CD4-positive, CD25-positive, alpha-beta regulatory T cell (primary cell): ENCODE results near the gene PITX1. TPM values are rescaled to one million over a fixed set of nuclear protein-coding genes. Genes with fewer than 3 reads are reported as not detected.

Experiments used
- ATAC-seq, 2 donors: fragments of 150-1000 bp; cut with Tn5 transposase; one replicate each; pipeline ENCODE4 v1.10.0; 2021; ENCODE audit warnings: low read depth in 2 of 2, moderate number of reproducible peaks in 2 of 2, moderate library complexity in 1 of 2
- DNase-seq, 3 donors: peaks; one replicate each; pipeline versions ENCODE4 v3.0.0 to v3.0.0-alpha.2; 2012 to 2022; ENCODE audit warnings: mixed read lengths in 1 of 3
- H3K27ac ChIP-seq: one replicate; pipeline ENCODE4 v1.7.0; 2013; ENCODE audit warnings: mild to moderate bottlenecking, low read length; ENCODE audit not compliant: insufficient read depth, poor library complexity, severe bottlenecking
- H3K27me3 ChIP-seq: one replicate; pipeline ENCODE4 v1.7.0; 2013; ENCODE audit warnings: low read length; ENCODE audit not compliant: control insufficient read depth, insufficient read depth
- H3K36me3 ChIP-seq: one replicate; pipeline ENCODE4 v1.7.0; 2013; ENCODE audit warnings: mild to moderate bottlenecking, low read length, moderate library complexity; ENCODE audit not compliant: control insufficient read depth, insufficient read depth
- H3K4me1 ChIP-seq: 2 replicates; pipeline ENCODE4 v1.7.0; 2013; ENCODE audit warnings: mild to moderate bottlenecking, low read length; ENCODE audit not compliant: insufficient read depth, control insufficient read depth, poor library complexity, severe bottlenecking
- H3K4me3 ChIP-seq: one replicate; pipeline ENCODE4 v1.7.0; 2013; ENCODE audit warnings: low read depth, mild to moderate bottlenecking, low read length, moderate library complexity
- H3K9me3 ChIP-seq, 2 experiments: 1 replicate in 1 of 2; 2 replicates in 1 of 2; pipeline ENCODE4 v1.7.0; 2013; ENCODE audit warnings: low read length in 2 of 2, mild to moderate bottlenecking in 1 of 2, moderate library complexity in 1 of 2; ENCODE audit not compliant: control insufficient read depth in 2 of 2
- H3K27ac Mint-ChIP-seq, 3 donors: one replicate each; pipeline ENCODE4 v1.8.0; 2020 to 2022; ENCODE audit warnings: mild to moderate bottlenecking in 3 of 3, mixed read lengths in 3 of 3, moderate library complexity in 2 of 3
- H3K27me3 Mint-ChIP-seq: one replicate; pipeline ENCODE4 v1.8.0; 2022; ENCODE audit warnings: mild to moderate bottlenecking, mixed read lengths
- H3K36me3 Mint-ChIP-seq: one replicate; pipeline ENCODE4 v1.8.0; 2020; ENCODE audit warnings: mixed read lengths
- H3K4me1 Mint-ChIP-seq, 4 donors: one replicate each; pipeline ENCODE4 v1.8.0; 2020 to 2022; ENCODE audit warnings: mixed read lengths in 4 of 4, mild to moderate bottlenecking in 1 of 4
- H3K4me3 Mint-ChIP-seq, 4 donors: one replicate each; pipeline ENCODE4 v1.8.0; 2020 to 2022; ENCODE audit warnings: mild to moderate bottlenecking in 4 of 4, mixed read lengths in 4 of 4, moderate library complexity in 3 of 4
- H3K9me3 Mint-ChIP-seq, 7 donors: one replicate each; pipeline ENCODE4 v1.8.0; 2020 to 2022; ENCODE audit warnings: mixed read lengths in 7 of 7, mild to moderate bottlenecking in 3 of 7, moderate library complexity in 2 of 7
- polyA plus RNA-seq, 4 donors: library from polyadenylated mRNA; unstranded; fragments of 300-500 nt; fragmentation: Illumina TruSeq; gene quantifications; one replicate each; pipeline ENCODE4 v1.2.3, GENCODE V29; 2021
- total RNA-seq: library from RNA; stranded (reverse); gene quantifications from one replicate; pipeline ENCODE4 v1.2.3, GENCODE V29; 2022

PITX1 gene
- total and polyA plus RNA-seq, 5 donors from 2014 or later, result not detected

DNA sequence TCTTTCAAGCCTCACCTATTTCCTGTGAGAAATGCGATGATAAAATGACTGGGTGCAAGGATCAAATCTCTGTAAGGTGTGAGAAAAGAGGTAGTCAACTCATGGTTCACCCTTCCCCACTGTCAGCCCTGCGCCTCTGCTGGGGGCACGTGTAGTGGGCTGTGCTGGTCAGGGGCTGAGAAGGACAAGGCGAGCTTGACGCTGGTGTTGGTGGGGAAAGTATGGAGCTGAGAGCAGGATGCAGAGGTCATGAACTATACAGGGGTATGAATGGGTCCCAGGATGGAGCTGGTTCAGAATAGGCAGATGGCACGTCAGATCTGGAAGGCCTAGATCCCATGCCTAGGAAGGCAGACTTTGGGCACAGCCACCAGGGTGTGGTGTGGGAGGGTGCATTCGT, 20.6 kb downstream of the PITX1 start:
- no peak for DNase-seq
- no peak overlapping the region for H3K27ac Mint-ChIP-seq
- no peak overlapping the region for H3K4me3 Mint-ChIP-seq
- peaks cover 4% of the 10 kb centered on the region for H3K27me3 Mint-ChIP-seq
- peaks cover 0 to 2% (median 0%) of the 10 kb centered on the region in 7 donors for H3K9me3 Mint-ChIP-seq
- no peak for ATAC-seq
- no peaks in the 10 kb centered on the region for H3K36me3 Mint-ChIP-seq
- Histone ChIP-seq H3K4me3 (no peak overlapping the region), H3K36me3 (no peaks in the 10 kb centered on the region), H3K4me1 (no peaks in the 10 kb centered on the region), H3K27ac (no peak overlapping the region), H3K27me3 (no peaks in the 10 kb centered on the region), H3K9me3 (no peaks in the 10 kb centered on the region)
- no peaks in the 10 kb centered on the region for H3K4me1 Mint-ChIP-seq

DNA sequence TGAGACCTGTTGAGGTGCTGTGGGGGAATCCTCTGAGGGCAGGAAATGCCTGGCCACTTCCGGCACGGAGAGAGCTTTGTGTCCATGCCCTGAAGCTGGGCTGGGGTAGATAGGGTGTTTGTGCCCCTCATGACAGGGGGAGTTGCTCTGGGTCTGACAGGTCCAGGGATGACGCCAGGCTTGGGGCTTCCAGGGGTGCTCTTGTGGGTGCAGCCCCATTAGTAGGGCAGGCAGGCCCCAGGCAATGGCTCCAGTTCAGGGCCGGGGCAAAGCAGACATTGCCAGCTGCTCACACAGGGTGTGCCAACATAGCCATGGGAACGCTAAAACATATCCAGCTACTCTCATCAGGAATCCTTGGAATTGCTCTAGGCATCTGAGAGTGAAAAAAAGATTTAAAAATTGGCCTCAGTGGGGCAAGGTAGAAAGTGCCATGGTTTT, 21.1 kb downstream of the PITX1 start:
- Mint-ChIP-seq H3K4me1 (no peaks in the 10 kb centered on the region), H3K9me3 (peaks cover 0 to 2% (median 0%) of the 10 kb centered on the region in 7 donors), H3K4me3 (no peak overlapping the region), H3K27ac (no peak overlapping the region), H3K27me3 (no peaks in the 10 kb centered on the region), H3K36me3 (no peaks in the 10 kb centered on the region)
- no peaks in the 10 kb centered on the region for H3K36me3 ChIP-seq
- no peak overlapping the region for H3K27ac ChIP-seq
- H3K9me3 ChIP-seq, result no peaks in the 10 kb centered on the region
- H3K4me3 ChIP-seq, result no peak overlapping the region
- DNase-seq (no peak), ATAC-seq (no peak)
- no peaks in the 10 kb centered on the region for H3K4me1 ChIP-seq
- no peaks in the 10 kb centered on the region for H3K27me3 ChIP-seq

DNA sequence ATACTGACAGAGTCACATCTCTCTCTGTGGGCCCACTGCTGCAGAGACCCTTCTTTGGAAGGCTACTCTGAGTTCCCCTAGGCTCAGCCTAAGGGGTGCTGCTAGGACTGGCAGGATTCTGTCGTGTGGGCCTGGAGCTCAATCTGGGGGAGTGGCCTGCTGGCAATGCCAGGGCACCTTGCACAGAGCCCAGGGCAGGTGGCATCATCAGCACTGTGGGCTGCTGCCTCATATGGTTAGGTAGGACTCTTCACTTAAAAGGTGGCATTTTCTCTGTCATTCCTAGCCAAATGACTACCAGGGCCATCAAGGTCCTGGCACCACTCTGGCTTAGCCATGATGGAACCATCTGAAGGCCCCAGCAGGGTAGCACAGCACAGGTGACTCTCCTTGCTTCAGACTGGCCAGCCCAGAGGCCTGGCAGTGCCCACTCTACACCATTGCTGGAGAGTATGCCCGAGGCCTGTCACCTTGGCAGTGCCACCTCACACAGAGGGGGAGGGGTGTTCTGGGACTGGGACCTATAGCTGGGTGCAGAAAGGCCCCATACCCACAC, 21.9 kb downstream of the PITX1 start:
- DNase-seq (no peak), ATAC-seq (no peak)
- Histone ChIP-seq H3K9me3 (no peaks in the 10 kb centered on the region), H3K27me3 (no peaks in the 10 kb centered on the region), H3K4me1 (no peaks in the 10 kb centered on the region), H3K27ac (no peak overlapping the region), H3K36me3 (no peaks in the 10 kb centered on the region), H3K4me3 (no peak overlapping the region)
- no peaks in the 10 kb centered on the region for H3K27me3 Mint-ChIP-seq
- H3K9me3 Mint-ChIP-seq, result peaks cover 0 to 2% (median 0%) of the 10 kb centered on the region in 7 donors
- peaks cover 1% of the 10 kb centered on the region for H3K36me3 Mint-ChIP-seq
- H3K4me3 Mint-ChIP-seq, result no peak overlapping the region
- no peak overlapping the region for H3K27ac Mint-ChIP-seq
- H3K4me1 Mint-ChIP-seq, result no peaks in the 10 kb centered on the region

DNA sequence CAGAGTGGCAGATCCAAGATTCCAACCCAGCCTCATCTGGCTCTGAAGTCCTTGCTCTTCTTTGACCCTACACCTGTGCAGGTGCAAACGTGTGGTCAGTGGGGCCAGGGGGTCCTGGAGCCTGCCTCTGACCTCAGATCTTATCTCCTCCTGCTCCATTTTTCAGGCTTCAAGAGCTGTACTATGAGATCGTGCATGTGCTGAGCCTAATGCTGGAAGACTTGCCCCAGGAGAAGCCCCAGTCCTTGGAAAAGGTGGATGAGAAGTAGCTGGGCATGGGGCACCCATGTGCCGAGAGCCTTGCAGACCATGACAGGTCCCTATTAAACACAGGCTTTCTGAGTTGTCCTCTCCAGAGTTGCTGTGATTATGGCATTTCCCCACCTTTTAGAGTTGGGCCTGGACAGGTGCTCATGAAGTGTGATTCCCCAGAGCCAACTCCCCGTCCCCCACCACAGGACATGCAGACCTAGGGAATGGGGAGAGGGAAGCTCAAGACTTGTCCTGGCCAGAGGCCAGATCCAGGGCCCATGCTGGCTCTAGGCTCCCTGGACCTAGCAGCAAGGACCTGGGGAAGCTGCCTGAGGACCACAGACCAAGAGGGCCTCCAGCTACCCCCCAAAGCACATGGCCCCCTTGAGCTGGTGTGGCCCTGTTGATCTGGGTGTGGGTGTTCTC, 22.5 kb downstream of the PITX1 start:
- DNase-seq, result no peak

DNA sequence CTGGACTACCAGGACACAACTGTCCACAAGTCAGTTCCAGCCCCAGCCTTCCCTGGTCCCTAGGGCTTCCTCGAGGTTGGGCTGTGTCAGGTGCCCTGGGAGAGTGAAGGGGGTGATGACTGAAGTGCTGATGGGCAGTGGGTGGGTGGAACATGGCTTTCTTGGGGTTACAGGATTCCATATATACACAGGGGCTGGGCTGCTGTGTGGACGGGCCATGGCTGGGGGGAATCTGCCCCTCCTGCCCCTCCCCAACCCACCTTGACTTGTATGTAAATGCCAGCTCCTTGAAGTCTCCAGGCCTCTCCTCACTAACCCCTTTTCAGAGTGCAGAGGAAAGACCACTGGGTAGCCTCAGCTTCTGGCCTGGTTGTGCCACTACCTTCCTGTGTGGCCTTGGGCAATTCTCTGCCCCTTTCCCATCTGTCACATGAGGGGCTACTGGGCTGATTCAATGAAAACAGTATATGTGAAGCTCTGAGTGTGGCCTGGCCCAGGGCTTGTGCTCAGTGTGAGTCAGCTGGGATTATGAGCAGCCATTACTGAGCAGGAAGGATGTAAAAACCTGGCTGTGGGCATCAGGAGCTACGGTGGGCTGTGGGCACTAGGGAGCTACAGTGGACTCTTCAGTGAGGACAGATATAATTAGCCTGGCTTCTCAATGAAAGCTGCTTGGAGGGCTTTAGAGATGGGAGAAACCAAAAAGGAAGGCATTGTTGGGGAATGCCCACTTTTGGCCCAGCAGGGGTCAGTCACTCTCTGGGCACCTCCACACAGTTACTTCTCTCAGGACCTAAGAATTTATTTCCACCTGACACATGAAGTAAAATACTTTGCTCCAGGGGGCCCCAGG, 23.3 kb downstream of the PITX1 start:
- Histone ChIP-seq H3K4me1 (no peaks in the 10 kb centered on the region), H3K9me3 (no peaks in the 10 kb centered on the region), H3K27ac (no peak overlapping the region), H3K27me3 (no peaks in the 10 kb centered on the region), H3K4me3 (no peak overlapping the region), H3K36me3 (no peaks in the 10 kb centered on the region)
- Mint-ChIP-seq H3K27ac (no peak overlapping the region), H3K36me3 (peaks cover 4% of the 10 kb centered on the region), H3K27me3 (no peaks in the 10 kb centered on the region), H3K9me3 (peaks cover 0 to 2% (median 0%) of the 10 kb centered on the region in 7 donors), H3K4me1 (no peaks in the 10 kb centered on the region), H3K4me3 (no peak overlapping the region)
- DNase-seq (no peak), ATAC-seq (no peak)

More for the DNA sequence above, 22.5 kb downstream of the PITX1 start:
- no peak overlapping the region for H3K27ac Mint-ChIP-seq
- H3K4me3 Mint-ChIP-seq, result no peak overlapping the region
- no peaks in the 10 kb centered on the region for H3K4me1 Mint-ChIP-seq
- Histone ChIP-seq H3K4me3 (no peak overlapping the region), H3K27ac (no peak overlapping the region), H3K36me3 (no peaks in the 10 kb centered on the region), H3K4me1 (no peaks in the 10 kb centered on the region), H3K27me3 (no peaks in the 10 kb centered on the region), H3K9me3 (no peaks in the 10 kb centered on the region)
- H3K36me3 Mint-ChIP-seq, result peaks cover 4% of the 10 kb centered on the region
- peaks cover 0 to 2% (median 0%) of the 10 kb centered on the region in 7 donors for H3K9me3 Mint-ChIP-seq
- no peaks in the 10 kb centered on the region for H3K27me3 Mint-ChIP-seq
- no peak for ATAC-seq

DNA sequence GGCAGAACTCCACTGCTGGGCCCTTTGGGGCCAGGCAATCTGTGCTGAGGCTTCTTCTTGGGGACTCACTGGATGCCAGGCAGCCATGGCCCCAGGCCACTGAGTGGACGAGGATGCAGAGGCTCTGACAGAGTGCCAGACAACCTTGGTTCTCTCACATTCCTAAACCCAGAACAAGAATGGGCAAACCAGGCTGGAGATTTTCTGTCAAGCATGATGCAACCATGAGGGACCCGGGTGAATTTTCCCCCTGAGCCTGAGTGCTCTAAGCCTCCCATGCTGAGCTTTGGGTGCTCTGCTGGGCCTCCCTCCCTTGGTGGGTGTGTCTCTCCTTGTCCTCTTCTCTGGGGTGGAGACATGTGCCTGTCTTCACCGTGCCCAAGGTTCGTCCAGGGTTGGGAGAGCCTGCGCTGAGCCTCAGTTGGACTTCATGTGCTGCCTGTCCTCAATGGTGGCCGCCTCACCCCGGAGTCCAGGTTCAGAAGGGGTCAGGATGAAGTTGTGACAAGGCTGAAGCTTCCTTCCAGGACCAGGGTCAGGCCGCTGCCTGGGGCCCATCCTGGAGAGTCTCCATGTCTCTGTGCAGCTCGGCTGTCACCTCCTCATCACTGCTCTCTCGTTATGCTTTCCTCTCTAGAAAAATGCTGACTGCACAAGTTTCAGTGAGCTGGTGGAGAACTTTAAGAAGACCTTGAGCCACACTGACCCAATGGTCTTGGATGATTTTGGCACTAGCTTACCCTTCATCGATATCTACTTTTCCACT, 24.1 kb downstream of the PITX1 start:
- no peak overlapping the region for H3K27ac ChIP-seq
- no peak overlapping the region for H3K4me3 ChIP-seq
- H3K4me1 ChIP-seq, result no peaks in the 10 kb centered on the region
- Mint-ChIP-seq H3K27me3 (no peaks in the 10 kb centered on the region), H3K4me1 (no peaks in the 10 kb centered on the region), H3K27ac (no peak overlapping the region), H3K36me3 (peaks cover 4% of the 10 kb centered on the region), H3K4me3 (no peak overlapping the region), H3K9me3 (peaks cover 0 to 2% (median 0%) of the 10 kb centered on the region in 7 donors)
- no peak for DNase-seq
- H3K27me3 ChIP-seq, result no peaks in the 10 kb centered on the region
- H3K36me3 ChIP-seq, result no peaks in the 10 kb centered on the region
- no peak for ATAC-seq
- no peaks in the 10 kb centered on the region for H3K9me3 ChIP-seq

DNA sequence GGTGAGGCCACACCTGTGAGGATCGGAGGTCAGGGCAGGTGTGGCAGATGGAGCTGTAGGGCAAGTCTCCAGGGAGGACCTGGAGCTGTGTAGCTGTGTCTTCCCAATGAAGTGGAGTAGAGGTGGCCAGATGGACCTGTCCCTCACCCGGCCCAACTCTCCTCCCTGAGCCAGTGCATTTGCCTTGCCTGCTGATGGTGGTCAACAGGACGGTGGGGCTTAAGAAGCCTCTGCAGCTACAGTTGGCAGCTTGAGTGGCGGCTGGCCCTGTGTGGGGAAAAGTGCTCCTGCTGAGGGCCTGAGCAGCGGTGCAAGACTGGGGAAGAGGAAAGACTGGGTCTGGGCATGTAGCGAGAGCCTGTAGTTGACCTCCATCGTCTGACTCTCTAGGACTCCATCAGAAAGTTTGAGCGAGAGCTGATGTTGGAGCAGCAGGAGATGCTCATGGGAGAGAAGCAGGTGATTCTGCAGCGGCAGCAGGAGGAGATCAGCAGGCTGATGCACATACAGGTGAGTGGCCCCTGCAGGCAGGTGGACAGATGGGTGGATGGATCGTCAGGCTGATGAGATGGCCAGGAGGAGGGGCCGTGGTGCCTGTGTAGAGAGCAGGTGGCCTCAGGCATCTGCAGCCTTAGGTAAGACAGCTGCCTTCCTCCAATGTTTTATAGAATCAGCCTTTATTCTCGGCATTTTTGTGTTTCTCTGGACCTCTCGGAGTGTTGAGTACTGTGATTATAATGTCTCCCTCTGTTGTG, 24.9 kb downstream of the PITX1 start:
- no peaks in the 10 kb centered on the region for H3K4me1 Mint-ChIP-seq
- H3K4me1 ChIP-seq, result no peaks in the 10 kb centered on the region
- H3K4me3 Mint-ChIP-seq, result no peak overlapping the region
- no peak overlapping the region for H3K27ac ChIP-seq
- peaks cover 11% of the 10 kb centered on the region for H3K36me3 Mint-ChIP-seq
- H3K27me3 ChIP-seq, result no peaks in the 10 kb centered on the region
- H3K36me3 ChIP-seq, result no peaks in the 10 kb centered on the region
- no peak overlapping the region for H3K27ac Mint-ChIP-seq
- H3K4me3 ChIP-seq, result no peak overlapping the region
- peaks cover 0 to 2% (median 0%) of the 10 kb centered on the region in 7 donors for H3K9me3 Mint-ChIP-seq
- no peak for ATAC-seq
- H3K27me3 Mint-ChIP-seq, result no peaks in the 10 kb centered on the region
- H3K9me3 ChIP-seq, result no peaks in the 10 kb centered on the region
- DNase-seq, result no peak
